ENCODE measurements around the gene CYP2C18.
"Not testable (repeated sequence)": the region's sequence is repeated elsewhere in the genome, so short reads cannot be mapped to it uniquely, and the experiment has no call there.

The CYP2C18 gene

DNA sequence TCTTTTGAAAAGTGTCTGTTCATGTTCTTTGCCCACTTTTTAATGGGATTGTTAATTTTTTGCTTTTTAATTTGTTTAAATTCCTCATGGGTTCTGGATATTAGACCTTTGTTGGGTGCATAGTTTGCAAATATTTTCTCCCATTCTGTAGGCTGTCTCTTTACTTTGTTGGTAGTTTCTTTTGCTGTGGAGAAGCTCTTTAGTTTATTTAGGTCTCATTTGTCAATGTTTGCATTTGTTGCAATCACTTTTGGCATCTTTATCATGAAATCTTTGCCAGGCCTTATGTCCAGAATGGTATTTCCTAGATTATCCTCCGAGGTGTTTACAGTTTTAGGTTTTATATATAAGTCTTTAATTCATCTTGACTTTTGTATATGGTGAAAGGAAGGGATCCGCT is 55.1 kb downstream of the CYP2C18 start:
- in situ Hi-C loops (cut with MboI; ENCODE audit: low sequenced_read_pairs): no loop called here

DNA sequence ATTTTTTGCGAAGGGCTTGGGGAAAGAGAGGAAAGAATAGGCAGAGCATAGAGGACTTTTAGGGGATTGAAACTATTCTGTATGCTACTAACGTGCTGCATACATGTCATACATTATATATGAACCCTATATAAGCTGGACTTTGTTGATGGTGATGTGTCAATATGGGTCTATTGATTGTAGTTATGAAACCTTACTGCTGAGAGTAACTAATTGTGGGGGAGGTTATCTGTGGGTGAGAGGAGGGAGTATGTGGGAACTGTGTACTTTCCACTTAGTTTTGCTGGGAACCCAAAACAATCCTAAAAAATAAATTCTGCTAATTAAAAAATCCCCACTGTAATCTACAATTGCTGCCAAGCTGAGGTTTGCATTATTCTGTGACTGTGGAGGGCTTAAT is 63.6 kb downstream of the CYP2C18 start:
- in situ Hi-C loops (cut with MboI; ENCODE audit: low sequenced_read_pairs): no loop called here

DNA sequence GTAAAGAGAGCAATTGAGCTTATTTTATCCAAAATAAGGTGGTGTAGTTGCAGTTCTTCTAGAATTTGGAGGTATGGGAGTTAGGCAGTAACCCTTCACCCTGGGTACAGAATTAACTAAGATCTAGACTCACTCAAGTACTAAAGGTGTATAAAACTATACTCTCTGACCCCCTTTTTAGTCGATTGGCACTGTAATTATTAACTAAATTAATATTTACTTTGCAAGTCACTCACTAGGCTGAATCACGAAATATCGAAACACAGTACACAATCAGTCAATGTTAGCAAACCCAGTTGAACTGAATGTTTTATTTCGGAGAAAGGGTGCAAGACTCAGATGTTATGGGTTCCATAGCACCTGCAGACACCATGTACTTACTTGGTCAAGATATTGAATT is 64.3 kb downstream of the CYP2C18 start:
- in situ Hi-C loops (cut with MboI; ENCODE audit: low sequenced_read_pairs): no loop called here

GRCh38 chr10:94757916-94758315 is 74.4 kb downstream of the CYP2C18 start:
- in situ Hi-C loops (cut with MboI; ENCODE audit: low sequenced_read_pairs): no loop called here

GRCh38 chr10:94760586-94761178 is 77.2 kb downstream of the CYP2C18 start:
- in situ Hi-C loops (cut with MboI; ENCODE audit: low sequenced_read_pairs): no loop called here

- in situ Hi-C loops (cut with MboI; ENCODE audit: low sequenced_read_pairs): no loop called here
Observed at GRCh38 chr10:94762393-94762792, 78.9 kb downstream of the CYP2C18 start, which contains the start of gene CYP2C19. Gene CYP2C19, plus strand, starts transcription at chr10:94762681. Its CDS starts 25 bp downstream, at chr10:94762706.

DNA sequence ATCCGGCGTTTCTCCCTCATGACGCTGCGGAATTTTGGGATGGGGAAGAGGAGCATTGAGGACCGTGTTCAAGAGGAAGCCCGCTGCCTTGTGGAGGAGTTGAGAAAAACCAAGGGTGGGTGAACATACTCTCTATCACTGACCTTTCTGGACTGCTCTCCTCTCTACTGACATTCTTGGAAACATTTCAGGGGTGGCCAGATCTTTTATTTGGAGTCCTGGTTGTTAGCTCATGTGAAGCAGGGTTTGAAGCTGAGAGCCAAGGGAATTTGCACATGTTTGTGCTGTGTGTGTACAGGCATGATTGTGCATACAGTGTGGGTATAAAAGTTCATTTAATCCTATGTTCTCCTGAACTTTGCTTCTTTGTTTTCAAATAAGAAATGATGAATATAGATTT is 91.9 kb downstream of the CYP2C18 start:
- in situ Hi-C loops (cut with MboI; ENCODE audit: low sequenced_read_pairs): not testable (repeated sequence)

GRCh38 chr10:94777886-94778458 is 94.4 kb downstream of the CYP2C18 start:
- in situ Hi-C loops (cut with MboI; ENCODE audit: low sequenced_read_pairs): no loop called here

GRCh38 chr10:94780844-94781243 is 97.3 kb downstream of the CYP2C18 start:
- in situ Hi-C loops (cut with MboI; ENCODE audit: low sequenced_read_pairs): no loop called here

DNA sequence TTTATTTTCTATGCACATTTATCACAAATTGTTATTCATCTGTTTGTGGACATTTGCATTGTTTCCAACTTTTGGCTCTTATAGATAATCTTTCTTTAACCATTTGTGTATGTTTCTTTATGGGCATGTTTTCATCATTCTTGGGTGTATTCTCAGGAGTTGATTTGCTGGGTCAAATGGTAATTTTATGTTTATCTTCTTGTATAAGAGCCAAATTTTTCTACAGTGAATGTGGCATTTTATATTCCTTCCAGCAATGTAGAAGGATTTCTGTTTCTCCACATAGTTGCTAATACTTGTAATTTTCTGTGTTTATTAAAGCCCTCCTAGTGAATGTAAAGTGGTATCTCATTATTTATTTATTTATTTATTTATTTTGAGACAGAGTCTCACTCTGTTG is 100.7 kb downstream of the CYP2C18 start:
- in situ Hi-C loops (cut with MboI; ENCODE audit: low sequenced_read_pairs): no loop called here

- in situ Hi-C loops (cut with MboI; ENCODE audit: low sequenced_read_pairs): no loop called here
Observed at GRCh38 chr10:94785211-94785610, 101.7 kb downstream of the CYP2C18 start.

Measured in HL-60/S4 (cell line).